Parathyroid adenoma (tissue), 2 donors: Measurements from ENCODE around the gene RGL2.

Experiments
- H2AFZ ChIP-seq: fragments of 300-600 bp; sonication (generic); one replicate; pipeline ENCODE4 v1.7.0; 2017; ENCODE audit warnings: antibody characterized with exemption, mild to moderate bottlenecking
- H3K27ac ChIP-seq: fragments of 300-600 bp; sonication (generic); one replicate; pipeline ENCODE4 v1.7.0; 2017
- H3K27me3 ChIP-seq: fragments of 300-600 bp; sonication (generic); one replicate; pipeline ENCODE4 v1.7.0; 2017; ENCODE audit warnings: low read length; ENCODE audit not compliant: control insufficient read depth, insufficient read depth
- H3K36me3 ChIP-seq: fragments of 300-600 bp; sonication (generic); one replicate; pipeline ENCODE4 v1.7.0; 2017; ENCODE audit warnings: low read length; ENCODE audit not compliant: control insufficient read depth, insufficient read depth
- H3K4me1 ChIP-seq: fragments of 300-600 bp; sonication (generic); one replicate; pipeline ENCODE4 v1.7.0; 2017; ENCODE audit warnings: control low read depth
- H3K4me2 ChIP-seq: fragments of 300-600 bp; sonication (generic); one replicate; pipeline ENCODE4 v1.7.0; 2017; ENCODE audit warnings: low read length
- H3K4me3 ChIP-seq: fragments of 300-600 bp; sonication (generic); one replicate; pipeline ENCODE4 v1.7.0; 2017; ENCODE audit warnings: low read depth, low read length
- H3K79me2 ChIP-seq: fragments of 300-600 bp; sonication (generic); one replicate; pipeline ENCODE4 v1.7.0; 2017; ENCODE audit warnings: control low read depth
- H3K9ac ChIP-seq: fragments of 300-600 bp; sonication (generic); one replicate; pipeline ENCODE4 v1.7.0; 2017; ENCODE audit warnings: mild to moderate bottlenecking
- H3K9me3 ChIP-seq: fragments of 300-600 bp; sonication (generic); one replicate; pipeline ENCODE4 v1.7.0; 2017; ENCODE audit warnings: low read length; ENCODE audit not compliant: control insufficient read depth
- TF ChIP-seq, protein P1 (sequence below): fragments of 300-600 bp; sonication (generic); IDR thresholded peaks from one replicate; pipeline ENCODE4 v1.7.0; 2017; ENCODE audit warnings: antibody characterized with exemption, mild to moderate bottlenecking
- donor health status: primary hyperparathyroidism.

RGL2 gene

DNA sequence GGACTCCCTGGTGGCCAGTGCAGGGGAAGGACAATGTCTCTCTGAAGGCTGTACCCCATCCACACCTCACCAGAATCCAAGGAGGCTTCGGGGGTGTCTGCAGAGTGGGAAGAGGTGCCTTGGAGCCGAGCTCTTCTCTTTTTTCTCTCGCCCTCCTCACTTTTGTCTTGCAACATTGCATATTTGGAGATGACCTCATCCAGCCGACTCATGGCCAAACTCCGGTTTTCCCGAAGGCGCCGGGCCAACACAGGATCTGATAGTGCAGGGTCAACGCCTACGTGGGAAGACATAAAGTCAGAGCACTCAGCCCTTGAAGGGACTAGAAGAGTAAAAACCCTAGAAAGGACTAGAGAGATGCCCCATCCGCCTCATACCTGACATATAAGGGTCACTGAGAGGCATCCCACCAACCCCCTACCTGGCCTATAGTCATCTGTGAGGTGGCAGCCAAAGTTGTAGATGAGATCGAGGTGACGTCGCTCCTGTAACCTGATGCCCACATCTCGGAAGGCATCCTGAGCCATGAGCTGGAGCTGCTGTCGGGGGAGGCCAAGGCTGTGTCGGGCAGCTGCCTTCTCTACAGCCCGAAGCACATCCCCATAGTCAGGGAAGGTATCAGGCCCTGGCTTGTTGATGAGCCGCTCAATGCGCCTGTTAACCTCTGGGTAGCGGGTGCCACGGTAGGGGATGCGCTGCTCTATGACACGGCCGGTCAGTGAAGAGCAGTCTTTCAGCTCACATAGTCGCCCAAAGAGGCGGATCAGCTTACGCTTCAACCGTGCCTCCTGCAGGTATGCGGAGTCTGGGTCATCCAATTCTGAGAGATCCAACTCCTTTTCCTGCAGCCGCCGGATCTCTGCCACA lies 21.8 kb upstream of the RGL2 start:
- no peaks in the 10 kb centered on the region for H3K9me3 ChIP-seq
- H2AFZ ChIP-seq: peak overlapping the region; percentile 3
- no peak overlapping the region for H3K9ac ChIP-seq
- H3K27ac ChIP-seq: peak overlapping the region; percentile 86
- H3K79me2 ChIP-seq: peaks cover 7% of the 10 kb centered on the region
- peaks cover 44% of the 10 kb centered on the region for H3K4me1 ChIP-seq
- H3K4me2 ChIP-seq: peak overlapping the region; percentile 54
- H3K27me3 ChIP-seq: no peaks in the 10 kb centered on the region
- H3K4me3 ChIP-seq: peak overlapping the region; percentile 11
- TF ChIP-seq, protein P1, sequence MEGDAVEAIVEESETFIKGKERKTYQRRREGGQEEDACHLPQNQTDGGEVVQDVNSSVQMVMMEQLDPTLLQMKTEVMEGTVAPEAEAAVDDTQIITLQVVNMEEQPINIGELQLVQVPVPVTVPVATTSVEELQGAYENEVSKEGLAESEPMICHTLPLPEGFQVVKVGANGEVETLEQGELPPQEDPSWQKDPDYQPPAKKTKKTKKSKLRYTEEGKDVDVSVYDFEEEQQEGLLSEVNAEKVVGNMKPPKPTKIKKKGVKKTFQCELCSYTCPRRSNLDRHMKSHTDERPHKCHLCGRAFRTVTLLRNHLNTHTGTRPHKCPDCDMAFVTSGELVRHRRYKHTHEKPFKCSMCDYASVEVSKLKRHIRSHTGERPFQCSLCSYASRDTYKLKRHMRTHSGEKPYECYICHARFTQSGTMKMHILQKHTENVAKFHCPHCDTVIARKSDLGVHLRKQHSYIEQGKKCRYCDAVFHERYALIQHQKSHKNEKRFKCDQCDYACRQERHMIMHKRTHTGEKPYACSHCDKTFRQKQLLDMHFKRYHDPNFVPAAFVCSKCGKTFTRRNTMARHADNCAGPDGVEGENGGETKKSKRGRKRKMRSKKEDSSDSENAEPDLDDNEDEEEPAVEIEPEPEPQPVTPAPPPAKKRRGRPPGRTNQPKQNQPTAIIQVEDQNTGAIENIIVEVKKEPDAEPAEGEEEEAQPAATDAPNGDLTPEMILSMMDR: no peak
- no peaks in the 10 kb centered on the region for H3K36me3 ChIP-seq

DNA sequence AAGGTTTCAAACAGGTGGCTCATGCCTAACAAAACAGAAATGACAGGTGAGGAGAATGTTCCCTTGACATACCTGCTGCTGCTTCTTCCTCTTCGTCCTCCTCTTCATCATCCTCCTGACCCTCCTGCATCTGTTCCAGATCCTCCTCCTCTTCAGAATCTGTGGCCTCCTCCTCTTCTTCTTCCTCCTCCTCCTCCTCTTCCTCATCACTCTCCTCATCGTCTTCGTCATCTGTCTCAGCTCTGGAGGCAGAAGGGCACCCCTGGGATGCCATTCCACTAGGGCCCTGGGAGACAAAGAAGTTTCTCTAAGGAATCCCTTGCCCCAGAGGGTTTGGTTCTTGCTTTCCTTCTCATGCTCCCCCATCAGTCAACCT lies 21.2 kb upstream of the RGL2 start:
- Histone ChIP-seq H3K27me3 (no peaks in the 10 kb centered on the region), H3K79me2 (peaks cover 7% of the 10 kb centered on the region), H3K27ac (peak overlapping the region; percentile 86), H3K4me3 (peak overlapping the region; percentile 11), H3K4me1 (peaks cover 47% of the 10 kb centered on the region), H3K9me3 (no peaks in the 10 kb centered on the region), H3K9ac (no peak overlapping the region), H3K36me3 (no peaks in the 10 kb centered on the region), H3K4me2 (peak overlapping the region; percentile 54), H2AFZ (no peak overlapping the region)
- TF ChIP-seq, protein P1: no peak

DNA sequence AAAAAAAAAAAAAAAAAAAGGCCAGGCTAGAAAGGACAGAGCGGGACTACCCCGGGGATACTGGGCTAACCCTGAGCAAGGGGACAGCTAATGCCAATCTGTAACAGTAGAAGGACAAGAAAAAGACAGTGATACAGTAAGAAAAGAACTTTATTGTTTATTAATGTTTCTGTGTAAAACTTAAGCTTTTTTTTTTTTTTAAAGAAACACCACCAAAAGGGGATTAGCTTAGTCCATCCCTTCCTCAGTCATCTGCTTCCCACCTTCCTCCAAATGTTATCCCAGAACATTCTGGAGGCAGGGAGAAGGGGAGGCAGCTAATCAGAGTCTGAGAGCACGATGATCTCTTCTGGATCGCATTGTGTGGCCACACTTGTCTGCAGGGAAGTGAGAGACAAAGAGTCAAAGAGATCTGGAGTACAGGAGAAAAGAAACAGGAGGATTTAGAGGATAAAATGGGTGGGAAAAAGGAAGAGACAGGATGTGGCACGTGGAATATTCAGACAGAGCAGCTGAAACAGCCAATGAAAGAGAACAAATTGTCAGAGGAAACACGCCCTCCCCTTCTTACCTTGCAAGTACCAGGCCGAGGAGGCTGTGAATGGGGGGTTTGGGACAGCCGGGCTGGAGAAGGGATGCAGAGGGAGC lies 19.8 kb upstream of the RGL2 start:
- Histone ChIP-seq H3K36me3 (no peaks in the 10 kb centered on the region), H3K27me3 (no peaks in the 10 kb centered on the region), H3K4me3 (peak overlapping the region; percentile 84), H3K4me1 (peaks cover 51% of the 10 kb centered on the region), H3K27ac (peak overlapping the region; percentile 86), H3K79me2 (peaks cover 7% of the 10 kb centered on the region), H2AFZ (no peak overlapping the region), H3K9me3 (no peaks in the 10 kb centered on the region), H3K9ac (no peak overlapping the region), H3K4me2 (peak overlapping the region; percentile 78)
- TF ChIP-seq, protein P1: no peak

DNA sequence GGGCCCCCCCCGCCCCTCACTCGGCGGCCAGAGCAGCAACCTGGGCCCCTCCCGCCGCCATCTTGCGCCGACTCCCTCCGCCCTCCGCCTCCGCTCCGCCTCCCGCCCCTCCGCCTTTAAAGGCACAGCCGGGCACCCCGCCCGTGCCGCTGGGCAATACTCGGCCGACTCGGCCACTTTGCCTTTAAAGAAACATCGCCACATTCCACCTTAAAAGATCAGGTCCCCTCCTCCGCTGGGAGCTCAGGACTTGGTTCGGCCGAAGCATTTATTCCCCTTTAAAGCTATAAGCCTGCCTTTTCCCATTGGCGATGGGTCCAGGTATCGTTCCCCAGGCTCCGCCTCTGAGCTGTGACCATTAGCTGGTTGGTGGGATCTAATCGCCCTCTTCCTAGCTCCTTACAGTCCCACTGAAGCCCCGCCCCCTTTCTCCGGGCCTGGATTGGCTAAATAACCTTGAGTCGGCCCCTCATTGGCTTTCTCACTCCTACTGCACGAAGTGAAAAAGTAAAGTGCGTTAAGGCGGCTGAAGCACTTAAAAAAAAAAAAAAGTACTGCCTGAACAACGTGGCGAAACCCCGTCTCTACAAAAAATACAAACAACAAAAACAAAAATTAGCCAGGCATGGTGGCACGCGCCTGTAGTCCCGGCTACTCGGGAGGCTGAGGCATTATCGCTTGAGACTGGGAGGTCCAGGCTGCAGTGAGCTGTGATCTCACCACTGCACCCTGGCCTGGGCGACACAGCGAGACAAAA lies 19.1 kb upstream of the RGL2 start, which contains the start of gene ZBTB22:
Gene ZBTB22 (minus strand): TSS at position 76 of the 757 bp plus-strand sequence. CDS start 828 bp downstream, outside the sequence.
- no peak within 1 kb of the TSS for H3K9ac ChIP-seq
- H3K4me1 ChIP-seq: peaks cover 51% of the 10 kb centered on the region
- H3K4me2 ChIP-seq: peak within 1 kb of the TSS; percentile 78
- H3K36me3 ChIP-seq: no peaks in the 10 kb centered on the region
- H3K79me2 ChIP-seq: peaks cover 7% of the 10 kb centered on the region
- no peaks in the 10 kb centered on the region for H3K9me3 ChIP-seq
- TF ChIP-seq, protein P1: no peak
- H3K27ac ChIP-seq: peak within 1 kb of the TSS; percentile 86
- no peaks in the 10 kb centered on the region for H3K27me3 ChIP-seq
- peak within 1 kb of the TSS; percentile 84 for H3K4me3 ChIP-seq
- peak within 1 kb of the TSS; percentile 61 for H2AFZ ChIP-seq
